ENCODE results near the gene CBLL1.

Gene CBLL1, protein sequence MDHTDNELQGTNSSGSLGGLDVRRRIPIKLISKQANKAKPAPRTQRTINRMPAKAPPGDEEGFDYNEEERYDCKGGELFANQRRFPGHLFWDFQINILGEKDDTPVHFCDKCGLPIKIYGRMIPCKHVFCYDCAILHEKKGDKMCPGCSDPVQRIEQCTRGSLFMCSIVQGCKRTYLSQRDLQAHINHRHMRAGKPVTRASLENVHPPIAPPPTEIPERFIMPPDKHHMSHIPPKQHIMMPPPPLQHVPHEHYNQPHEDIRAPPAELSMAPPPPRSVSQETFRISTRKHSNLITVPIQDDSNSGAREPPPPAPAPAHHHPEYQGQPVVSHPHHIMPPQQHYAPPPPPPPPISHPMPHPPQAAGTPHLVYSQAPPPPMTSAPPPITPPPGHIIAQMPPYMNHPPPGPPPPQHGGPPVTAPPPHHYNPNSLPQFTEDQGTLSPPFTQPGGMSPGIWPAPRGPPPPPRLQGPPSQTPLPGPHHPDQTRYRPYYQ
- long read RNA-seq, donor 1, full-length matches to known transcripts: 10 of 10 reads
- long read RNA-seq, donor 1, partial matches to known transcripts: 0 of 10 reads
- long read RNA-seq, donor 1, other reads (novel, unspliced or antisense): 0 of 10 reads
- long read RNA-seq, donor 2, full-length matches to known transcripts: 6 of 6 reads
- long read RNA-seq, donor 2, partial matches to known transcripts: 0 of 6 reads
- long read RNA-seq, donor 2, other reads (novel, unspliced or antisense): 0 of 6 reads
- long read RNA-seq, donor 3, full-length matches to known transcripts: 5 of 5 reads
- long read RNA-seq, donor 3, partial matches to known transcripts: 0 of 5 reads
- long read RNA-seq, donor 3, other reads (novel, unspliced or antisense): 0 of 5 reads
- long read RNA-seq, donor 4, full-length matches to known transcripts: 9 of 9 reads
- long read RNA-seq, donor 4, partial matches to known transcripts: 0 of 9 reads
- long read RNA-seq, donor 4, other reads (novel, unspliced or antisense): 0 of 9 reads
- long read RNA-seq, donor 5, full-length matches to known transcripts: 8 of 8 reads
- long read RNA-seq, donor 5, partial matches to known transcripts: 0 of 8 reads
- long read RNA-seq, donor 5, other reads (novel, unspliced or antisense): 0 of 8 reads
- long read RNA-seq, donor 6, full-length matches to known transcripts: 4 of 4 reads
- long read RNA-seq, donor 6, partial matches to known transcripts: 0 of 4 reads
- long read RNA-seq, donor 6, other reads (novel, unspliced or antisense): 0 of 4 reads
- long read RNA-seq, donor 7, full-length matches to known transcripts: 21 of 21 reads
- long read RNA-seq, donor 7, partial matches to known transcripts: 0 of 21 reads
- long read RNA-seq, donor 7, other reads (novel, unspliced or antisense): 0 of 21 reads
- long read RNA-seq, donor 8, full-length matches to known transcripts: 13 of 13 reads
- long read RNA-seq, donor 8, partial matches to known transcripts: 0 of 13 reads
- long read RNA-seq, donor 8, other reads (novel, unspliced or antisense): 0 of 13 reads

DNA sequence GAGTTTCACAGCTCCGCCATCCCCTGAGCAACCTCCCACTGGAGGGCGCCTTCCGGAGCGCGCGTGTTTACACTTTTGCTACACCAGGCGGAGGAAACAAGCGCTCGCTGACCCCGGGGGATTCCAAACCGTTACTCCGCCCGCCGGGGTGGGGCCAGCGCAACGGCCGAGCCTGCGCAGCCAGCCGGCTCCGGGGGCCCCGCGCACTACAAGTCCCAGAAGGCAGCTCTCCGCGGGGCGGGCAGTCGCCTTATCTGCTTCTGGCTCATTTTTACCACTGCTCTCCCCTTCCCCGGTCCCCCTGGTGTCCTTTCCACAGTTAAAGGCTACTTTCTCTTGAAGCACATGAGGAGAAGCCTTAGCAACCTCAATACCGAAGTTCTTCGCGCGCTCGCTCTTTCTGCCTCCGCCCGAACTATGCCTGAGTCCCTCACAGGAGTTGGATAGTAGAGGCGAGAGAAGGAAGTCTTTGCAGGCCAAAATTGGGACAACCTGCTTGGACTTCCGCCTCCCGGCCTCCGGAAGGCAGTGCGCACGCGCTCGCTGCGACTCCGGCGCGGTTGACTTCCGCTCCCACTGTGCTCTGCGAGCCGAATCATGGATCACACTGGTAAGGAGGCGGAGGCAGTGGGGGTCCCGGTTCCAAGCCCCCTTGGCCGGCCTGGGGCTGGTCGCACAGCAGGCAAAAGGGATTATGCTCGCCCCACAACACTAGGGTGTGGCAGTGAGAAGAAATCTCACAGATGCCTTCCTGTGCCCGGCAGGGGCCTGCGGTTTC, at the start of gene CBLL1:
Gene CBLL1 (plus strand): TSS at position 576 of the 778 bp plus-strand sequence. CDS start 22 bp downstream, at position 598.
- DNase-seq: peak; percentile 98

GRCh38 chr7:107694386-107694785, 49.6 kb upstream of the CBLL1 start:
- no peak for DNase-seq

DNA sequence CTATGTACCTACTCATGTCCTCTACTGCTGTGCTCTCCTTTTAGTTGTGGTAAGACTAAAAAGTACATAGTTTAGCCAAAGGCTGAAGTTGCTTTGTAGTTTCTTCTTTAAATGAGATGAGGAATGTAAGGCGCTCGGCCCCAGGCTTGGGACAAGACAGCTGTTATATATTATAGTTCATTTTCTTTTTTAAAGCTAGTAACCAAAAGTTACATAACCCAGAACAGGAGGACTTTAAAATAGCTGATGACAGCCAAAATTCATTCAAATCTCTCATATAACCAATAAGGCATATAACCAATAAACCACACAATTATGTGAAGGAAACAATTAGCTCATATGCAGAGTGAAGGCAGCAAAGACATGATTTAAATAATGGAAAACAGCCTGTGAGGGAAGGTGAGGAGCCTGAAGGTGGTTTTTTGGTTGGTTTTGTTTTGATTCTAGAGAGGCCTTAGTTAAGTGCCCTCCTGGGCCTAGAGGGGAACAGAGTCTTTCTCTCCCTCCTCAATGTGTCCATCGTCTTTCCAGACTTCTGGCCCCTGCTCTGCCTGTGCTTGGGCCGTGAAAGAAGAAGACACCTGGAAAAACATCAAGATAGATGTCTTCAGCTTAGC, 47.5 kb upstream of the CBLL1 start:
- no peak for DNase-seq

GRCh38 chr7:107697321-107698049, 46.5 kb upstream of the CBLL1 start:
- no peak for DNase-seq

DNA sequence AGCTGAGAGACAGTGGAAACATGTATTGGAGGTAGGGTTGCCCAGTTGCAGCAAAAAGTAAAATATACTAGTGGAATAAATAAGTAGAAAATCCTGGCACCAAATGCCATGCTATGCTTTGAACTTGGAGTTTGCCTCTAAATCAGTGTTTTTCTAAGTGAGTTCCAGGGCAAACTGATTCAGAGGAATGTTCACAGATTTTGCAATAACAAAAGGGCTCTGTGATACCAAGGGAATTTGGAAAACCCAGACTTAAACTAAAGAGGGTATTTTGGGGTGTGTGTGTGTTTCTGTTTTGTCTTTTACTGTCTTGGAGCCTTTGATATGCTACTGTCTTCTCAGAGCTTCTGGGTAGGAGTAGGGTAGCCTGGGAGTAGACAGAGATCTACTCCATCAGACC, 43.4 kb upstream of the CBLL1 start:
- no peak for DNase-seq

GRCh38 chr7:107701191-107701590, 42.8 kb upstream of the CBLL1 start:
- DNase-seq: no peak

GRCh38 chr7:107703219-107703618, 40.7 kb upstream of the CBLL1 start:
- DNase-seq: no peak

GRCh38 chr7:107703872-107704271, 40.1 kb upstream of the CBLL1 start:
- no peak for DNase-seq

DNA sequence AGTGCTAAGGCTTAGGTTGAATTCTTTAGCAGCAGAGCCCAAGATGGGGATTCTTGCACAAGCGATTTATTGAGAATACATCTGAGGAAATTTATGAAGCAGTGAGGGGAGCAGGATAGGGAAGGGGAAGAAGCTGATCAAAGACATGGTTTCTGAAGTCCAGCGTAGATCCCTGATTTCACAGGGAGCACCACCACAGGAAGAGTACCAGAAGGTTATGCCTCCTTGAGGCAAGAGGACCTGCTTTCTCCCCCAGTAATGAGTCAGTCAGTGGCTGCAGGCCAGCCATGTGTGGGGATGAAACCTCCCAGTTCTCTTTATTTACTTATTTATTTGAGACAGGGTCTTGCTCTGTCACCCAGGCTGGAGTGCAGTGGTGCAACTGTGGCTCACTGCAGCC, 35.0 kb upstream of the CBLL1 start:
- no peak for DNase-seq

DNA sequence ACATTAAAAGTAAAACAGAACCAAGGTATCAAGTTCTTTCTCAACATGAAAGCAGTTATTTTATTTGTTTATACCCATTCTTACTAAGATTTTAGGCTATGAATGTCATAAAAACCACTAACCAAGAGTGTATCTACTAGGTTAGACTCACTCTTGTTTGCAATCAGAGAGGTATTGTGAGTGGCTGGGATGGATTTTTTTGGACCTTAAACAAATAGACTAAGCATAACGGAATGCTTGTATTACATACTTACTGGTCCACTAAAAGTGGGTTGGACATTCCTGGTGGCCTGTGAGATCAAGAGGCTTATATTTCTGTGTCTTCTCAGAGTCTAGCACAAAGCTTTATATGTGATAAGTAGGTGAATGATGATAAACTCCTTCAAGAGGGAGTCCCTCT, 32.6 kb upstream of the CBLL1 start:
- DNase-seq: no peak

- DNase-seq: no peak
Measured at GRCh38 chr7:107712025-107712424, 31.9 kb upstream of the CBLL1 start.

- DNase-seq: no peak
Measured at GRCh38 chr7:107712896-107713295, 31.0 kb upstream of the CBLL1 start.

DNA sequence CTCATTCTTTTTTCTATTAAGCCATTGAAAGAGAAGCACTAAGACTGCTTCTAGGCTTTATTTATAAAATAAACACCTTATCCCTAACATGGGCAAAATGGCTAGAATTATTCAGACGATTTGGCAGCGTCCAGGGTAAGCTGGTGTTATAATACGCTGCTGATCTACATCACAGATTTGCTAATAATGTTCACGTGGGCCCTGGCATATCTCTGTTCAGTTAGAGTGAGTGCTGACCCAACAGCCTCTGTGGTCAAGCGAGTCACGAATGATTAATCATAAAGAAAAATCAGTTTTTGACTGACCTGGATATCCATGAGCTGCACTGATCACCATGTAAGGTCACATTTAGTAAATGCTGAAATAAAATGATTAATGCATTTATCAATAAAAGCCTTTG, 28.4 kb upstream of the CBLL1 start:
- DNase-seq: no peak

DNA sequence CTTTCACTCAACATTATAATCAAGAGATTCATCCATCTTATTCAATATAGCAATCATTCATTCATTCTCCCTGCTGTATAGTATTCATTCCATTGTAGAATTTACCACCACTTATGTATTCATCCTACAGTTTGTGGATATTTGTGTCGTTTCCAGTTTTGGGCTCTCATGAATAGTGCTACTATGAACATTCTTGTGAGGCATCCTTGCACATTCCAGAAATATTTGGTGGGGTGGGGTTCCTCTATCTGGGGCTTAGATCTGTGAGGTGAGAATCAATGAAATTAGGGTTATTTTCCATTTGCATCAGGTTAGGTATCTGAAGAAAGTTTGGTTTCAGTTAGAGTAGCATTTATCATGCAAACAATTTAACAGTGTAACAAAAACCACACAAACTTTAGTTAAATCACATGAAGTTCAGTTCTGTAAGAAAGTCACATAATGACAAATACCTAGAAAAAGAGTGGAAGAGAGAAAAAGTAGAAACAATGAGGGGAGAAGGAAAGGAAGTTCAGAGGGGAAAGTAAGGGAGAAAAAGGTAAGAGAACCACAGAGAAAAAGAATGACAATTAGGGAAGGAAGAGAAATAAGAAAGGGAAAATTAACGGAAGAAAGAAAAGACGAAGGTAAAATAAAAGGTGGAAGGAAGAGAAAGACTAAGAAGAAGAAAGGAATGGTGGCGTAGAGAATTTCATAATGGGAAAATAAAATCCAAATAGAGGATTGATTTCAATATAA, 25.3 kb upstream of the CBLL1 start:
- no peak for DNase-seq

GRCh38 chr7:107721286-107721685, 22.7 kb upstream of the CBLL1 start:
- DNase-seq: no peak

DNA sequence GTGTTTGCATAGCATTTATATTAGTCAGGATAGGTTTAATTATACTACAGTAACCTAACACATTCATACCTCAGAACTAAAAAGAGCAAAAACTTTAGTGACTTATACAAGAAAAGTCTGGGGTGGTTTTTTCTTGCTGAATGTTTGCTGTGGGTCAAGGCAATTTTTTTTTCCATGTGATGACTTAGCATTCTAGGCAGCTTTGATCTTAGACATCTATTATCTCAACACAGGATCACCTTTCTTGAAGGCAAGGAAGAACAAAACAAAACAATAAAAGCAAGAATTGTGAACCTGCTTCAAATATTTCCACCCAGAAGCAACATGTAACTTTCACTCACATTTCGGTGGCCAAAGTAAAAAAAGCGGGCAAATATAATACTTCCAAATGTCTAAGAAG, 20.7 kb upstream of the CBLL1 start:
- DNase-seq: no peak

- peak; percentile 25 for DNase-seq
Measured at GRCh38 chr7:107725138-107725740, 18.7 kb upstream of the CBLL1 start.

DNA sequence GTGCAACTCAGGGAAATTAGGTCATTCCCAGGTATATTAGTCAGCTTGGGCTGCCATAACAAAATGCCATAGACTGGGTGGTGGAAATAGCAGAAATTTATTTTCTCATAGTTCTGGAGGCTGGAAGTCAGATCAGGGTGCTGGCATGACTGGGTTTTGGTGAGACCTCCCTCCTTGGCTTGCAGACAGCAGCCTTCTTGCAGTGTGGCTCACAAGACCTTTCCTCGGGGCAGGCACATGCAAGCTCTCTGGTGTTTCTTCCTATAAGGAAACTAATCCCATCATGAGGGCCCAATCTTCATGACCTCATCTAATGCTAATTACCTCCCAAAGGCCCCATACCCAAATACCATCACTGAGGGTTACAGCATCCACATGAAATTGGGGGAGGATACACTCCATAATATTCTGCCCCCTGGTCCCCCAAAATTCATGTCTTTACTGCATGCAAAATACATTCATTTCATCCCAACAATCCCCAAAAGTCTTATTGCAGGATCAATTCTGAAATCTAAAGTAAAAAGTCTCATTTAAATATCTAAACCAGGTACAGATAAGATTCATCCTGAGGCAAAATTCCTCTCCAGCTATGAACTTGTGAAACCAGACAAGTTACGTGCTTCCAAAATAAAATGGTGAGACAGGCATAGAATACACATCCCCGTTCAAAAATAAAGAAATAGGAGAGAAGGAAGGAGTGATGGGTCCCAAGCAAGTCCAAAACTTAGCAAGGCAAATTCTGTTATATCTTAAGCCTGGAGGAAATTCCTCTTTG, 17.4 kb upstream of the CBLL1 start:
- DNase-seq: no peak

Data from right kidney (tissue), 9 donors.